Right lobe of liver (tissue), 6 donors: ENCODE measurements around the gene RCOR1. TPM values are rescaled to one million over a fixed set of nuclear protein-coding genes. Genes with fewer than 3 reads are reported as not detected.

Source experiments
- ATAC-seq, 4 donors: fragments of 200-7000 bp; cut with Tn5 transposase; one replicate each; pipeline ENCODE4 v1.9.1; 2020; ENCODE audit warnings: mild to moderate bottlenecking in 4 of 4, moderate library complexity in 4 of 4
- DNase-seq, 3 donors: peaks; one replicate each; pipeline ENCODE4 v3.0.0-alpha.2; 2020
- H3K27ac ChIP-seq, 3 donors: fragments of 200-600 bp; one replicate each; pipeline ENCODE4 v1.8.0; 2022
- H3K27me3 ChIP-seq, 2 donors: fragments of 200-600 bp; one replicate each; pipeline ENCODE4 v1.8.0; 2022
- H3K36me3 ChIP-seq, 4 donors: fragments of 200-600 bp; sonication (generic) in 1 of 4; one replicate each; pipeline versions ENCODE4 v1.5.1 to v1.8.0; 2017 to 2022; ENCODE audit warnings: control low read depth in 1 of 4
- H3K4me1 ChIP-seq, 4 donors: fragments of 200-600 bp; sonication (generic) in 1 of 4; one replicate each; pipeline versions ENCODE4 v1.5.1 to v1.8.0; 2017 to 2022; ENCODE audit warnings: control low read depth in 1 of 4
- H3K4me3 ChIP-seq, 3 donors: fragments of 200-600 bp; one replicate each; pipeline ENCODE4 v1.8.0; 2022
- H3K9me3 ChIP-seq, 4 donors: fragments of 200-600 bp; sonication (generic) in 1 of 4; one replicate each; pipeline versions ENCODE4 v1.5.1 to v1.8.0; 2017 to 2022; ENCODE audit warnings: control low read depth in 1 of 4
- CTCF ChIP-seq, 4 donors: fragments of 200-600 bp in 3 of 4; fragments of 450-650 bp in 1 of 4; IDR thresholded peaks; one replicate each; pipeline versions ENCODE4 v1.5.1 to v1.8.0; 2016 to 2022; ENCODE audit warnings: antibody characterized with exemption in 4 of 4, mild to moderate bottlenecking in 2 of 4
- POLR2A ChIP-seq: fragments of 450-650 bp; IDR thresholded peaks from one replicate; pipeline ENCODE4 v1.6.1; 2017; ENCODE audit warnings: antibody characterized with exemption, mild to moderate bottlenecking
- WGBS: methylation state at CpG from one replicate; pipeline ENCODE4 v1.1.6; 2018; ENCODE audit warnings: low coverage, low lambda C conversion rate; ENCODE audit not compliant: insufficient coverage; ENCODE audit errors: missing lambda C conversion rate; 5-methylcytosine and 5-hydroxymethylcytosine counted together
- intact Hi-C, 2 donors: fragments of 100-400 bp; cut with DNase I; formaldehyde crosslinking; loops; one replicate each; pipeline versions ENCODE4 v1.11.2 to v1.14.1; 2022
- total RNA-seq, 6 experiments: library from RNA; depleted of rRNA in 2 of 6; stranded (reverse); fragments of >200 nt in 2 of 6; fragmentation: NEBNext Ultra II Directional in 3 of 6; extraction: Animal tissue kit (Norgen Biotek cat#: 25700) in 3 of 6; gene quantifications; one replicate each; pipeline versions ENCODE4 v1.1.0 to v1.2.4, GENCODE V29; 2016 to 2023
- donor health status: DM: no; HTN: yes; CAD: no.
- donor health status: DM: no; HTN: no; CAD: no.
- donor health status: DM: no; HTN: no; CAD: no.
- donor health status: DM: no; HTN: yes; CAD: no.
- donor health status: DM: no; HTN: yes; CAD: no.

RCOR1 gene
- total RNA-seq, 6 experiments from 2014 or later = 7.5 to 14.1 (median 8.7) TPM

GRCh38 chr14:102723650-102724049 is 131.2 kb downstream of the RCOR1 start:
- no peak for DNase-seq
- Histone ChIP-seq H3K9me3 (no peaks in the 10 kb centered on the region), H3K4me3 (no peak overlapping the region), H3K27me3 (no peaks in the 10 kb centered on the region), H3K4me1 (peaks cover 0 to 8% (median 0%) of the 10 kb centered on the region in 4 donors), H3K36me3 (peaks cover 0 to 44% (median 11%) of the 10 kb centered on the region in 4 donors), H3K27ac (no peak overlapping the region)
- intact Hi-C loops = no loop called here
- 99% methylated on average over 5 of the region's 5 CpGs for WGBS
- TF ChIP-seq CTCF (IDR thresholded peaks at IDR 0.05) (no peak), POLR2A (no peak)
- no peak for ATAC-seq

GRCh38 chr14:102726191-102726949 is 133.9 kb downstream of the RCOR1 start:
- H3K27me3 ChIP-seq = no peaks in the 10 kb centered on the region
- peak overlapping the region in 1 of 3 donors; percentile 43 for H3K27ac ChIP-seq
- whole genome bisulfite sequencing = 56% methylated on average over 11 of the region's 19 CpGs
- intact Hi-C loops = no loop called here
- peaks cover 0 to 39% (median 8%) of the 10 kb centered on the region in 4 donors for H3K36me3 ChIP-seq
- ATAC-seq (peak; percentile 87 to 94 (median 90)), DNase-seq (no peak)
- H3K4me3 ChIP-seq = no peak overlapping the region
- no peaks in the 10 kb centered on the region for H3K9me3 ChIP-seq
- H3K4me1 ChIP-seq = peaks cover 0 to 8% (median 0%) of the 10 kb centered on the region in 4 donors
- TF ChIP-seq CTCF (IDR thresholded peaks at IDR 0.05) (no peak), POLR2A (no peak)

- ATAC-seq = no peak
- peaks cover 0 to 8% (median 0%) of the 10 kb centered on the region in 4 donors for H3K4me1 ChIP-seq
- TF ChIP-seq POLR2A (no peak), CTCF (IDR thresholded peaks at IDR 0.05) (no peak)
Measured at GRCh38 chr14:102727336-102728095, 135.1 kb downstream of the RCOR1 start.

DNA sequence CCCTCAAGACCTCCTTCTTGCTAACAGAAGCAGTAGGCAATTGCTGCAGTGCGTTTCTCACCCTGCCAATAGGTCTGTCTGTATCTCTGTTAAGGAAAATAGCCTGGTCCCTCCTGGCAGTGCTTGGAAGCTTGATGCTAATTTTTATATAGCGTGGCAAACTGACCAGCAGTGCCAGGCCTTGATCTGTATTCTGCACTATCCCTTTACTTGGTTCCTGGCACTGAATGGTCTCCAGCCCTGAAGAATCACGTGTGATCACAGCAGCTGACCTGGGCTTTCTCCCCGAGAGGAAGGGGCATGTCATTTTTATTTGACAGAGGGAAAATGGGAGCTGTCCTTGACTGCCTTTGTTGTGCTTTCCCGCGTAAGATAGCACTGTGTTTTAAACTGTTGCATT is 136.1 kb downstream of the RCOR1 start:
- Histone ChIP-seq H3K27me3 (no peaks in the 10 kb centered on the region), H3K9me3 (no peaks in the 10 kb centered on the region), H3K36me3 (peaks cover 0 to 19% (median 2%) of the 10 kb centered on the region in 4 donors), H3K4me3 (no peak overlapping the region), H3K4me1 (peaks cover 0 to 8% (median 0%) of the 10 kb centered on the region in 4 donors), H3K27ac (no peak overlapping the region)
- 87% methylated on average over 4 of the region's 6 CpGs for WGBS
- no peak for ATAC-seq
- DNase-seq = peak in 1 of 3 donors; percentile 16
- intact Hi-C loops = no loop called here
- TF ChIP-seq CTCF (IDR thresholded peaks at IDR 0.05) (no peak), POLR2A (no peak)

More at GRCh38 chr14:102727336-102728095, 135.1 kb downstream of the RCOR1 start:
- DNase-seq = no peak
- Histone ChIP-seq H3K9me3 (no peaks in the 10 kb centered on the region), H3K36me3 (peaks cover 0 to 28% (median 3%) of the 10 kb centered on the region in 4 donors), H3K27me3 (no peaks in the 10 kb centered on the region), H3K27ac (no peak overlapping the region), H3K4me3 (no peak overlapping the region)
- WGBS = 98% methylated on average over 9 of the region's 9 CpGs
- intact Hi-C loops = no loop called here
